Spleen (tissue), 3 donors: ENCODE data around the gene SSU72.

Source experiments
- POLR2A ChIP-seq, 3 donors: fragments of 450-650 bp; IDR thresholded peaks; one replicate each; pipeline ENCODE4 v1.5.1; 2017; ENCODE audit warnings: antibody characterized with exemption in 3 of 3, mild to moderate bottlenecking in 1 of 3
- POLR2AphosphoS5 ChIP-seq, 3 donors: sonication (generic); formaldehyde crosslinking; IDR thresholded peaks; one replicate each; pipeline ENCODE4 v1.5.1; 2017; ENCODE audit warnings: antibody characterized with exemption in 3 of 3

GRCh38 chr1:1578371-1578940 lies 3.8 kb upstream of the SSU72 start:
- TF ChIP-seq POLR2AphosphoS5 (IDR thresholded peaks at IDR 0.05) (no peak), POLR2A (IDR thresholded peaks at IDR 0.05) (no peak)
